GM21737 (cell line): ENCODE data around the gene SRSF9.

Experiments used
- ATAC-seq: cut with Tn5 transposase; IDR thresholded peaks from one replicate; pipeline ENCODE4 v1.9.1; 2021; ENCODE audit warnings: mild to moderate bottlenecking, moderate library complexity; ENCODE audit not compliant: unreplicated experiment

SRSF9 gene

DNA sequence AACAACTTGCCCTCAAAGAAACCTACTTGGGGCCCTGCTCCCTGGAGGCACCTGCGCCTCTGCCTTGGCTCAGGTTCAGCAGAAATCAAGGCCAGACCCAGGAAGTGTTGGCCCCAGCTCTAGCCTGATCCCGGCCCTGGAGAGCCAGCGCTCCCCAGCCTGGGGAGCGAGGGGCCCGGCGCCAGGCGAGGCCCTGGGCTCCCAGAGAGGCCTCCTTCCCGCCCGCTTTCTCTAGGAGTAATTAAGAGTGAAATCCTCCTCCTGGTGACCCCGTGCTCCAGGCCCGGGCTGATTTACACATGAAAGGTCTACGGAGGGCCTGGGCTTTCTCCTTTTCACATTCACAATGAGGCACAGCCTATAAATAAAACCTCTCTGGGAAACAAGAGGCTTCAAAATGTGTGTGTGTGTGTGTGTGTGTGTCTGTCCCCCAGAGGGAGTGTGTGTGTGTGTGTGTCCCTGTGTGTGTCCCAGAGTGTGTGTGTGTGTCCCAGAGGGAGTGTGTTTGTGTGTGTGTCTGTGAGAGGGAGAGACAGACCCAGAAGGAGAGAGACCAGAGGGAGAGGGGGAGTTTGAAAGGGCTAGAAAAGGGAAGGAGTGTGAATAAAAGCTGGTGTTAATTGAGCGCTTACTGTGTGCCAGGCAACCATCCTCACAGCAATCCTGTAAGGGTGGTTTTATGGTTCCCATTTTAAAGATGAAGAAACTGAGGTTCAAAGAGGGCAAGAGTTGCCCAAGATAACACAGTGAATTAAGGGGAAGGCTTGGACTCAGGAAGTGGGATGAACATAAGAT is 55.5 kb downstream of the SRSF9 start:
- no peak for ATAC-seq

DNA sequence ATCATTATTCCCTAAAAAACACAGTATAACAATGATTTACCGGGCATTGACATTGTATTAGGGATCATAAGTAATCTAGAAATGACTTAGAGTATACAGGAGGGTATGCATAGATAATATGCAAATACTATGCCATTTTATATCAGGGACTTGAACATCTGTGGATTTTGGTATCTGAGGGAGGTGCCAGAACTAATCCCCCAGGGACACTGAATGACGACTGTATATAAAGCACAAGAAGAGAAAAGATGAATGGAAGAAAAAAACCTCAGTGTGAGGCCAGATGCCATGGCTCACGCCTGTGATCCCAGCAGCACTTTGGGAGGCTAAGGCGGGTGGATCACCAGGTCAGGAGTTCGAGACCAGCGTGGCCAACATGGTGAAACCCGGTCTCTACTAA is 57.1 kb downstream of the SRSF9 start:
- no peak for ATAC-seq
